Lung microvascular endothelial cell (primary cell): ENCODE results near the gene LYPLAL1. TPM values are rescaled to one million over a fixed set of nuclear protein-coding genes. Genes with fewer than 3 reads are reported as not detected.

ENCODE experiments used
- DNase-seq, 2 donors: peaks; one replicate each; pipeline versions ENCODE4 v3.0.0 to v3.0.0-alpha.2; 2010; ENCODE audit warnings: low read depth in 2 of 2
- total RNA-seq: library from RNA; depleted of rRNA; stranded (reverse); fragments of >200 nt; gene quantifications from 2 replicates; pipeline ENCODE4 v1.2.1, GENCODE V29; 2014

LYPLAL1 gene
- 12.6 and 16.3 TPM in 2 replicates for total RNA-seq

DNA sequence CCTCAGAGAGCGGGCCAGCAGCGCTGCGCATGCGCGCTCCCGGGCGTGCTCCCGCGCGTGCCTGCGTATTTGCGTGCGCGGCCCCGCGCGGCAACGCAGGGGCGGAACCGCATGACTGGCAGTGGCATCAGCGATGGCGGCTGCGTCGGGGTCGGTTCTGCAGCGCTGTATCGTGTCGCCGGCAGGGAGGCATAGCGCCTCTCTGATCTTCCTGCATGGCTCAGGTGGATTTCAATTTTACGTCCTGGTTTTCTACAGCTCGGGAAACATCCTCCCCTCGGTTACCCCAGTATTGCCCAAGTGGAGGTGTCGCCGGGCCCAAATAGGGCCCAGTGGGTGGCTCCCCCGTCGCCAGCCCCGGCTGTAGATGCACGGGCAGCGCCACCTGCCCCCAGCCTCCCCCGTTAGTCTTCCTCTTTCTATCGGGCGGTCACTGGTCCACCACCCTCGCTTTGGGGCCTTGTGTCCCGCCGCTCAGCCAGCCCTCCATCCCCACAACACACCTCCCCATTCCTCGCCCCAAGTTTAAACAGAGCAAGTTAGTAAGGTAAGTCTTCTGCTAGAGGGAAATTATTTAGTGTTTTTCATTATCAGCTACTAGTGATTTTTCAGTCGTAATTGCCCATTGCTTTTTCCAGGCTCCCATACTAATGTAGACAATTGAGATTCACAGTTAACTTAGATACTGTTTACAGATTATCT lies at the start of gene LYPLAL1:
LYPLAL1 (plus strand) TSS at position 121 of the 702 bp plus-strand sequence; CDS start at position 134, 13 bp downstream.
- DNase-seq: peak; percentile 91 to 94

DNA sequence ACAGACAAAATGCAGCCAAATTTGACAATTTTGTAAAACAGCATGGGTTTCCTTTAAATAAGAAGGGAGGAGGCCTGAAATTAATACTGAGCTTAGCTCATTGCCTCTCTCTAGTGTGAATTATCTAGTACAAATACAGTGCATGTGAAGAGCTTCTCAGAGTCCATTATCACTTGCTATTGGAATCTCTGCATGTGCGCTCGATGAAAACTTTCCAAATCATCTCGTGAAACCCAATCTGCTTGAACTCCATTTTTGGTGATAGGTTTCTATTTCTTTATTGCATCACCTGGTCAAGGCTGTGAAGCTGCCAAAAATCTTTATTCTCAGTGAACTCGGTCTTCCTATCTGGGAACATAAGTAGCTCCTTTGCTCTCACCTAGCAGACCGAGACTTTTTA lies 49.5 kb upstream of the LYPLAL1 start:
- no peak for DNase-seq

GRCh38 chr1:219125342-219125741 lies 48.3 kb upstream of the LYPLAL1 start:
- no peak for DNase-seq

DNA sequence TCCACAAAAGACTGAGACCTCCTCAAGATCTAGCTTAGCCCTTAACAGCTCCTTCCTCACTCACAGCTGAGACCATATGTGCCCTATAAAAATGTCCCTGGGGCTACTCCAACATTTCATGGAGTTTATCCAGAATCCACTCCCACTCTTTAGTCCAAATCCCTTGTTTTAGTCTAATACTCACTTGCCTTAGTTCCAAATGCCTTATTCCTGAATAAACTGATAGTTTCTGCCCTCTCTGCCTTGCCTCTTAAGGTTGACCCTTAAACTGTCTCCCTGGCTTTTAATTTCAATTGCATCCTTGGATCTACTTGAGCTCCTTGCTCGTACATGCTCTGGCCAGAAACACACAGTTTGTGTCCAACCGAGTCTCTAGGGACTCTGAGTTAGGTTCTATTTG lies 47.3 kb upstream of the LYPLAL1 start:
- no peak for DNase-seq

GRCh38 chr1:219128957-219129356 lies 44.7 kb upstream of the LYPLAL1 start:
- DNase-seq: no peak

GRCh38 chr1:219130366-219130935 lies 43.2 kb upstream of the LYPLAL1 start:
- DNase-seq: no peak

- no peak for DNase-seq
Observed at GRCh38 chr1:219132939-219133338, 40.7 kb upstream of the LYPLAL1 start.

- DNase-seq: no peak
Observed at GRCh38 chr1:219138747-219139146, 34.9 kb upstream of the LYPLAL1 start.

DNA sequence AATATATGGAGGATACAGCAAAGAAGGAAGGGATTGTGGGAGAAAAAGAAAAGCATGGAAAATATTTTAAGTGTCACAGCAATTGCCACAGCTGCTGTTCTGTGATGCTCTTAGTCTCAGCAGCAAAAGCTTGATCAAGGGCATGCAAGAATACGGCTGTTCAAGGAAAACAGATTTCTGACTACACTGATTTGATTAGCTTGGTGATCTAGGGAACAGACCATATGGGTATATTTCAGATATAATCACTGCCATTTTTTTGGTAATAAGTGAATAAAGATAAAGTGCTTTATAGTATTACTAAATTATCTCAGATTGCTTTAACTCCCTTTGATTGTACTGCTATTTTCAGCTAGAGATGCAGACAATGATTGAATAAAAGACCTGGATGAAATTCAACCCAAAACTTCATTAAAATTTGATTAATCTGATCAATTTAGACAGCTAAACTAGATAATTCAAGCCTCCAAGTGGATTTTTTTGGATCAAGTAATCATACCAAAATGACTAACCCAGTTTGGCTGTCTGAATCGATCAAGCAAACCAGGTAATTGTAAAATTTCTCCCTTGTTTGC lies 33.3 kb upstream of the LYPLAL1 start:
- no peak for DNase-seq

GRCh38 chr1:219143735-219144134 lies 29.9 kb upstream of the LYPLAL1 start:
- DNase-seq: peak; percentile 45 to 71

DNA sequence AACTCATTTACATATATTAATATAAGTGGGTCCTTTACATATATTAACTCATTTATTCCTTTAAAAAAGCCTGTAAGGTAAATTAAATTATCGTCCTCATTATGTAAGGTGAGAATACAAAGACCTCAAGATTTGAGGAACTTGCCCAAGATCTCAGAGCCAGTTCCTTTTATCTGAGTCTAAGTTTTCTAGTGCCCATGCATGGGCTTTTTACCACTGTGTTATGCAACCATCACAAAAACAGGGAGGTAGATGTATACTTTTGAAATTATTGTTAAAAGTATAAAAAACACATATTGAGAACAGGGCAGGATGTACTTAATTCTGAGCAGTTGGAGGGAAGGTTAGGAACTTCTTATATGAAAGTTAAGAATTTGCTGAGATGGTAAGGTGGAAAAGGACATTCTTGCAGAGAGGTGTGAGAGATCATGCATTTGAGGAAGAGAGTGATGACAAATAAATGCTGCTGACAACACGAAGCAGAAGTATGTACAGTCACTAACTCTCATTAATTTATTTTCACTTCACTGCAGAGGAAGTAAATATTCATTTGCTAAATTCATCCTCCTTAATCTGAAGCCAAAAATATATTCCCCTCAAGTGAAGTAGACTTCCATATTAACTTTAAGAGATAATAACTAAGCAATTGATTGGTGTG lies 28.9 kb upstream of the LYPLAL1 start:
- no peak for DNase-seq

GRCh38 chr1:219147571-219148019 lies 26.1 kb upstream of the LYPLAL1 start:
- no peak for DNase-seq

- no peak for DNase-seq
Observed at GRCh38 chr1:219149009-219149577, 24.6 kb upstream of the LYPLAL1 start.

- no peak for DNase-seq
Observed at GRCh38 chr1:219149953-219150352, 23.7 kb upstream of the LYPLAL1 start.

- DNase-seq: no peak
Observed at GRCh38 chr1:219150913-219151312, 22.8 kb upstream of the LYPLAL1 start.

DNA sequence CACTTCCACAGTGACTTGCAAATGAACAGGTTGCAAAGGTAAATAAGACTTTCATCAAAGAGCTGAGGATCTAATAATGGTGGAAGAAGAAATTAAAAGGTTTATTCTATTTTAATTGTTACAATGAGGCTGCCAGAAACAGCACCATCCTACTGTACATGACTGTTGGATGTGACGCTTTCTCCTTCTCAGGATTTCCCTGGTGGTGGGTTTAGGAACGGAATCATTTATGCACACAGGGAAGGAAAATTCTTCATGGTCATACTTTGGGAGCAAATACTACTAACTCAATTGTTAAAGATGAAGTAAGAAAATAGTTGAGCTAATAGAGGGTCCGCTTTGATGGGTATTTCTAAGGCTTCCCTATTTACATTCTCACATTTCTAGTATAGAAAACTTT lies 22.2 kb upstream of the LYPLAL1 start:
- DNase-seq: no peak

GRCh38 chr1:219152751-219153150 lies 20.9 kb upstream of the LYPLAL1 start:
- no peak for DNase-seq

DNA sequence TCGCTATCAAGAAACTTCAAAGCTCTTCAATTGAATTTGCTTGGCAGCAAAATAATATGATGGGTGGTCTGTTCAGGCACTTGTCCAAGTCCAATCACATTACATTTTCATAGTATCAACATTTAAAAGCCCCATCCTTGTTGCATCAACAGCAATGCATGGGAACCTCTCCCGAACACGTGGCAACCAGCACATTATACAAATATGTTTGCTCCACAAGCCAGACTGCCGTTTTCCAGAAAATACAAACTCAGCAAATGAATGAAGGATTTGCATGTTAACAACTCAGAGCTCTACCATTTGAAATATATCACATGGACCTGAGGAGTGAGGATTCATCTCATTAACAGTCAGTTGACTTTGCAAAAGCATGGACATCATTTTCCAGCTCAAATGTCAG lies 20.0 kb upstream of the LYPLAL1 start:
- DNase-seq: no peak

DNA sequence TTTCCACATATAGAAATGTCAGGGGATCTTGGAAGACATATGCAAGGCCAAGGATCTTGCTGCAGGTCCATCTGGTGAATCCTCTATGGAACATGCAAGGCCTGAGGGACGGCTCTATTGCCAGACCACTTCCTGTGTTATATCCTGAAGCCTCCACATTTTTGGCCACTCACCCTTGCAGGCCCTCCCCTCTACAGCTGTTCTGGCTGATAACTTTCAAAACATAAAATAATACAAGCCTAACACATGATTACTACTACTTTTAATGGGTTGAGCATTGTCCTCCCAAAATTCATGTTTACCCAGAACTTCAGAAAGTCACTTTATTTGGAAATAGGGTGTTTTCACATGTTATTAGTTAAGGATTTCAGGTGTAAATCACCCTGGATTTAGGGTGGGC lies 18.5 kb upstream of the LYPLAL1 start:
- DNase-seq: peak; percentile 7 to 22

- DNase-seq: no peak
Observed at GRCh38 chr1:219159946-219160645, 13.6 kb upstream of the LYPLAL1 start.

GRCh38 chr1:219160967-219161366 lies 12.7 kb upstream of the LYPLAL1 start:
- no peak for DNase-seq
